GM18870 (cell line): ENCODE measurements around the gene IQCK.

Experiments used
- ATAC-seq: cut with Tn5 transposase; IDR thresholded peaks from one replicate; pipeline ENCODE4 v1.9.1; 2021; ENCODE audit warnings: moderate library complexity; ENCODE audit not compliant: unreplicated experiment

IQCK gene

DNA sequence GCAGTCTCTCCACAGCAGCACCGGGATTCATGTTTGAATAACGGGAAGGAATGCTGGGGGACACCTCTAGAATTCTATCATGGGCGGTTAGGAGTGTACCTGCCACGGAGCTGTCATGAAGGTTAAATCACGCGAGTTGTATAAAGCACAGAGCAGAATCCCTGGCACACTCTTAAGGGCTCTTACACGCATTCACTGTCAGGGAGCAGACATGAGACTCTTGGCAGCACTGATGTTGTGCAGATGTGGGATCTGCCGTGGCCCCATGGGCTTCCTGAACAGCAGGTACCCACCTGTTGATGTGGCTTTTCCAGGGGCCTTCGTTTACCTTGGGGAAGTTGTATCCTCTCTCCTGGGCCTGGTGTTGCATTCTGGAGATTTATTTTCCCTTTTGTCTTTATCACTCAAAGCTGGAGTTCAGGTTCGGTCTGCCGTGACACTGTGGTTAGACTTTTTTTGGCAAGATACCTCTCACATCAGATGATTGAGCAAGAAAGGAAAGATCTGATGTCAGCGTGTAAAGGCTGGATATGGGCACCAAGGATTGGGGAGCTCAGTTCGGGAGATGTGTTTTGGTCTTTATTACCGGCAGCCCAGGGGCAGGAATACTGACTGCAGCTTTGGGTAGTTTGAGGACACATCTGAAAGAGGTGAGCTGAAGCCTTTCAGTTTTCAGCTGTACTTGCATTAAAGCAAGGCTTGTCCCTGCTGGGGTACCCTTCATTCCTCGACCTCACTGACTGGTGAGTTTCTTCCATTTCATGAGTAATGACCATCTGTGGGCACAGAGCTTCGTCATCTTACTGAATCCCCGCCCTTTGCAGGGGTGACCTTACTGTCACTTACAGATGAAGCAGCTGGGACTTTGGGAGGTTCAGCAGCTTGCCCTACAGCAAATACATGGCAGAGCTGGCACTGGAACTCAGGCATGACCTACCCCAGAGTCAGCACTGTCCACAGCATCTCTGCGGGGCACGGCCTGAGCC, 19.3 kb upstream of the IQCK start:
- ATAC-seq = no peak

- no peak for ATAC-seq
Measured at GRCh38 chr16:19699472-19699871, 18.6 kb upstream of the IQCK start.

- ATAC-seq = no peak
Measured at GRCh38 chr16:19700319-19700781, 17.7 kb upstream of the IQCK start.

- no peak for ATAC-seq
Measured at GRCh38 chr16:19701091-19701490, 17.0 kb upstream of the IQCK start.

DNA sequence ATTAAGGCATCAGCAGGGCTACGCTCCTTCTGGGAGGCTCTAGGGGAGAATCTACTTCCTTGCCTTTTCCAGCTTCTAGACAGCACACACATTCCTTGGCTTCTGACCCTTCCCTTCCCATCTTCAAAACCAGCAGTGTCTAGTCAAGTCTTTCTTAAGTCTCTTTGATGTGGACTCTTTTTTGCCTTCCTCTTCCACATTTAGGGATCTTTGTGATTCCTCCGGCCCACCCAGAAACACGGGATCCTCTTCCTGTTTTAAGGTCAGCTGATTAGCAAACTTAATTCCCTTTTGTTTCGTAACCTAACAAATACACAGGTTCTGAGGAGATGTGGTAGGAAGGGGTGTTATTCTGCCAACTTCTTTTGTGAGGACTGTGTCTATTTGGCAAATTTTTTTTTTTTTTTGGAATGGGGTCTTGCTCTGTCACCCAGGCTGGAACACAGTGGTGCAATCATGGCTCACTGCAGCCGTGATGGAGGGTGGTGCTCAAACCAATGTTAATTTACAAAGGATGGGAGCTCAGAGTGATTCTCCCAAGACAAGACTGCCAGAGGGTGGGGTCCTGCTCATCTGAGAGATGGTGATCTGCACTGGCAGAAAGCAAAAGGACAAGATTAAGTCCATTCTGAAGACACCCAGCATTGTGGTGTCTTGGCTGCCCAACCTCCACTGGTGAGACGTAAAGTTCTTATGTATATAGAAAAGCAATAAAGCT, 14.7 kb upstream of the IQCK start:
- no peak for ATAC-seq

- ATAC-seq = no peak
Measured at GRCh38 chr16:19704321-19705145, 13.5 kb upstream of the IQCK start.

DNA sequence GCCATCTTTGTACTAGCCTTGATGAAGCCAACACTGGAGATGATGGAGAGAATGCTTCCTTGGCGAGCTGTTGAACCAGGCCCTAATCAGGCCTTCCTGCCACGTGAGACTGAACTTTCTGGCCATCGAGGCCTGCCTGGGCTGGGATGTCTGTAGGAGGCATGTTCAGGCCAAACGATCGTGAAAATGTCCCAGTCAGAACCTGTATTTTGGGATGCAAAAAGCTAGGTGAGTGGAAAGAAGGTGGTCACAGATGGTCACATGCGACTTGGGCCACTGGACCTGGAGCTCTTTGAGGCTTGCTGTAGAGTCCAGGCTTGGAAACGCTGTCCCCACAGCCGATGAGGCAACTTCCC, 12.9 kb upstream of the IQCK start:
- ATAC-seq = no peak

DNA sequence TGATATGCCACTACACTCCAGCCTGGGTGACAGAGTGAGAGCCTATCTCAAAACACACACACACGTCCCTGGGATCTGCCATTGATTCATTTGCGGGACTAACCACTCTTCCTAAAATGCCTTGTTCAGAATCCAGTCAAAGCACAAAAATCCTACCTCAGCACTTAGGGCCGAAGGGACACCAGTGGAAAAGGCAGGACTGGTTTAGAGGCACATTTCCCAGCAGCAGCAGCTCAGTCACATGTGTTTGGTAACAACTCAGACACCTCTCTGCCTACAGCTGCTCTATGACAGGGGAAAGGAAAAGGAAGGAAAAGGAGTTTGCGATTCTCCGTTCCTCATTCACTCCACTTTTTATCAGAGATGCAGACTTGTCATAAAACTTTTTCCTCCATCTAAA, 12.2 kb upstream of the IQCK start:
- ATAC-seq = no peak

DNA sequence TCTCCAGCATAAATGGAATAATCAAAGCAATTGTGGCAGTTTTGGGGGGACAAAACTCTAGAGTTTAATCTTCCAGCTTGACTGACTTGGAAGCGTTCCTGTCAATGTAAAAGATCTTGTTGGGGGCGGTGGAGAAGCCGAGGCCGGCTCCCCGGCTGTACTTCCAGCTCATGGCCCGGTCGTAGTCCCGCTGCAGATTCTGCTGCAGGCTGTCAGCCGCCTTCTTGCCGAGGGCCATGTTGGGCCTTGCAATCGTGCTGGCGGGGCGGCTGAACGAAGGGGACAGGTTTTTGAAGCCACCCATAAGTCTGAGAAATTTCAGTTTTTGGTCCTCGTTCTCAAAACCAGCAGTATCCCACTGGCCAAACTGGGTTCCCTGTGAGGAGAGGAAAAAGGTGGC, 11.2 kb upstream of the IQCK start:
- ATAC-seq = no peak

- no peak for ATAC-seq
Measured at GRCh38 chr16:19707569-19708295, 10.3 kb upstream of the IQCK start.

DNA sequence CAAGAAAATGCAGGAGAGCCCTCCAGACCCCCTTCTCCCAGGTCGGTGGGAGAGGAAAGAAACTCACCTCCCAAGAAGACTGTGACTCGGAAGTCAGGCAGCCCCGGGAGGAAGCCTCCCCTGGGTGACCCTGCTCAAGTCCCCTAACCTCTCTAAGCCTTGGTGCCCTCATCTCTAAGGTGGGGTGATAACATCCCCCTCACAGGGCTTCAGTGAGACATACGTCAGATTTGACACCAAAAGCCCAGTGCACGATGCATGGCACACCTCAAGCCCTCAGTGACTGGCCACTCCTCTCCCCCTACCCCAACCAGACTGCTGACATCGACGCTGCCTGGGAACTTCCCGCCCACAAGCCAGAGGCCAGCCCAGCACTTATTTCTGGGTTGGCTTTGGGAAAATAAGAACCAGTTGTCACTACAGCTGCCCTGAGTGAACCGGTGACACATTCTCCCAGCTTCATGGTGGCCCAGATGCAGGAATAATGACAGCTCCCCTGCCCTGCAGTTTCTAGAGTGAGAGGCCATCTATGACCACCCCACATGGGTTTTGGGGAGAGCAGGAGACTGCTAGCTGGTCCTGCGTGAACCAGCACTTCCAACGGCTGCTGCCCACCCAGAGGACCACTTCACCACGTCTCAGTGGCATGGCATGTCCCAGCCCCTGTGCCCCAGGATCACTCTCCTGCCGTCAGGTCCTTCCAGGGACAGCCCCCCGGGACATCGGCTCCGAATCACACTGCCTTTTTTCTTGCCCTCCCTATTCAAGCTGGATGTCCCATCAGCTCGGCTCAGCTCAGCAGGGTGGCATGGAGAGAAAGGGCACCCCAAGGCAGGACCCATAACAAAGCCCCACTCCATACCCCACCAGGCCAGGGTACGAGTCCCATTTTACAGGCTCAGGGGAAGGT, 9.5 kb upstream of the IQCK start:
- no peak for ATAC-seq

GRCh38 chr16:19709381-19710136, 8.5 kb upstream of the IQCK start:
- ATAC-seq = no peak

- ATAC-seq = no peak
Measured at GRCh38 chr16:19710191-19710908, 7.7 kb upstream of the IQCK start.

DNA sequence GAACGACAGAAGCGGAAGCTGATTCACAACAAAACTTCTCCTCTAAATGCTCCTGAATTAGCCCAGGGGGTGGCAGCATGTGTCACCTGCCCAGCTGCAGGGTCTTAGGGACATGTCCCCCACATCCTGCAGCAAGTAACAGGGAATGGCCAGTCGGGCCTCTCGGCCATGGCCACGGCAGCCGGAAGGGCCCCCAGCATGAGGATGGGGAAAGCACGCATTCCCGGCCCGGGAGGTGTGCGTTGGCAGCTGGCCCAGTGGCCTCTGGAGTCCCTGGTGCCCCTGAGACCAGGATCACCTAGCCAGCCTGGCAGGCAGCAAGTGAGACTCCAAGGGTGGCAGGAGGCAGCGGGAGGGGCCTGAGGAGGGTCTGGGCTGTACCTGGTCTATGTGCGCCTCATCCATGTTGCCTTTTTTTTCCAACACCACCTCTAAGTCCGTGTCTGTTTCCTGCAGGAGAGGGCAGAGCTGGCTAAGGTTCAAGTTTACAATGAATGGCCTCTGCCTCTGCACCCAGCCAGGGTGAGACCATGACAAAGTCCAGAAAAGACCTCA, 7.0 kb upstream of the IQCK start:
- no peak for ATAC-seq

DNA sequence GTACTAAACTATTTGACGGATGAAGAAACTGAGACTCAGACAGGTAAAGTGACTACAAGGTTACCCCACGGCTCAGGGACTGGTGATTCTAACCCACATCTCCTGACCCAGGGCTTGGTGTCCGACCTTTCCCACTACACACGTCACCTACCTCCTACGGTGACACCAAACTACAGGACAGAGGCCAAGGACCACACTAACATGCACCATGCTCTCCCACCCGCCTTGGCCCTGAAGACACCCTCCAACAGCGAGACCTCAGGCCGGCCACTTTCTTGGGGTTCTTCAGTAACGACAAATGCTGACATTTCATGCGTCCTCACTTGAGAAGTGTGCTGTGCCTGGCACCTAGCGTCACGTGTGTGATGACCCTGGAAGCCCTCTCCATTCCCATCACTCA, 6.4 kb upstream of the IQCK start:
- no peak for ATAC-seq

DNA sequence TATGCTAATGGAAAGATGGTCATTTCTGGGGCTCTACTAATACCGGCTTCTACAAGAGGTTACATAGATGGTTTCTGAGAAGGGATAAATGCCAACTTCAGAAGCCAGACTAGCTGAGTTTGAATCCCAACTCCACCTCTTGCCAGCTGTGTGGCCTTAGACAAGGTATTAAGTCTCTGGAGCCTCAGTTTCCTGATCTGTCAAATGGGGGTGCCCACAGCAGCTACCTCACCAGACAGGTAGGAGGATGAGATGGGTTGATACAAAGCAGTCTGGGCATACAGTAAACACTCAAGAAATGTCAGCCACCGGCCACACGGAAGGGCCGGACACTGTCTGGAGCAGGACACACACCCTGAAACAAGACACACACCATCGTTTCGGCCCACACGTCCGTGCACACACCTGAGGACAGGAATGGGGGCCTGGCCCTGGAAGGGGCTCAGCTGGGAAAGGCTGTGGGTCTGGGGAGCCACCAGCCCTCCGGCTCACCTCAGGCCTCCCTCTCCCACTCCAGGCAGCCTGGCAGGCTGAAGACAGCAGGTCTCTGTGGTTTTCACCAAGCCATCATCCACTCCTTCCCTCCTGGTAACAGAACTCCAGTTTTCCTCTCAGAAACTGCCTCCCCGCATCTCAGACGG, 5.5 kb upstream of the IQCK start:
- no peak for ATAC-seq

DNA sequence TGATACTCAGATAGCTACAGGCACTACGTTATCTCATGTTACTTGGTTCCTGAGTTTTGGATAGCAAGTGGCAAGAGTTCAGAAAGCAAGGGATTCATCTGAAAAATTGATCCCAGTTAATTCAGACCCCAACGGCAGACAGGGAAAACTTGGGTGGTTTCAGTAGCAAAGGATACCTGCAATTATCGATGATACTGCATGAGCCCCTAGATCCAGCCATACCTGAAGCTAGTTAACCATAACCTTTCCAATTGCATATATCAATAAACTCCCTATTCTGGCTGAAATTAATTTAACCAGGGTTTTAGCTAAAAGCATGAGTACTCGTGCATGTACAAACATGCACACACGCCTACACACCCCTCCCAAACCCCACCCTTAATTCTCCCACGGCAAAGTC, 4.4 kb upstream of the IQCK start:
- ATAC-seq = no peak
